Thyroid gland (tissue), 4 donors: ENCODE data around the gene S100A9. TPM values are rescaled to one million over a fixed set of nuclear protein-coding genes. Genes with fewer than 3 reads are reported as not detected.

ENCODE experiments used
- DNase-seq, 2 donors: peaks; one replicate each; pipeline ENCODE4 v3.0.0-alpha.2; 2019
- H3K27ac ChIP-seq, 3 donors: fragments of 200-600 bp; sonication (generic); 1 replicate in 2 of 3; 2 replicates in 1 of 3; pipeline ENCODE4 v1.5.1; 2016 to 2019; ENCODE audit warnings: mild to moderate bottlenecking in 1 of 3, moderate library complexity in 1 of 3
- H3K27me3 ChIP-seq: fragments of 200-600 bp; sonication (generic); one replicate; pipeline ENCODE4 v1.5.1; 2019
- H3K36me3 ChIP-seq, 2 donors: fragments of 200-600 bp; sonication (generic); one replicate each; pipeline ENCODE4 v1.5.1; 2016 to 2019
- H3K4me1 ChIP-seq, 2 donors: fragments of 200-600 bp; sonication (generic); one replicate each; pipeline ENCODE4 v1.5.1; 2017 to 2019
- H3K4me3 ChIP-seq, 3 donors: fragments of 200-600 bp; sonication (generic); replicated peaks in 1 of 3; 1 replicate in 2 of 3; 2 replicates in 1 of 3; pipeline ENCODE4 v1.5.1; 2016; ENCODE audit warnings: mild to moderate bottlenecking in 1 of 3
- H3K9me3 ChIP-seq: fragments of 200-600 bp; sonication (generic); one replicate; pipeline ENCODE4 v1.5.1; 2017
- CTCF ChIP-seq, 6 experiments: fragments of 200-600 bp in 3 of 6; fragments of 450-650 bp in 3 of 6; sonication (generic) in 3 of 6; IDR thresholded peaks; one replicate each; pipeline ENCODE4 v1.5.1; 2016 to 2019; ENCODE audit warnings: antibody characterized with exemption in 6 of 6, mild to moderate bottlenecking in 2 of 6, inconsistent platforms in 1 of 6, moderate library complexity in 1 of 6
- POLR2A ChIP-seq, 2 donors: fragments of 450-650 bp; IDR thresholded peaks; one replicate each; pipeline ENCODE4 v1.6.1; 2017; ENCODE audit warnings: antibody characterized with exemption in 2 of 2, mild to moderate bottlenecking in 2 of 2, moderate library complexity in 1 of 2
- WGBS, 2 donors: methylation state at CpG; one replicate each; pipeline ENCODE4 v1.1.5; 2017; 5-methylcytosine and 5-hydroxymethylcytosine counted together
- intact Hi-C: fragments of 100-400 bp; cut with DNase I; formaldehyde crosslinking; loops from one replicate; pipeline ENCODE4 v1.15.1; 2023
- total RNA-seq, 4 donors: library from RNA; depleted of rRNA; stranded (reverse); fragments of >200 nt; gene quantifications; one replicate each; pipeline ENCODE4 v1.2.3, GENCODE V29; 2016

Gene S100A9
- total RNA-seq, 4 donors from 2014 or later, result 36.2 to 285 (median 66.0) TPM

GRCh38 chr1:153362187-153362775 is 4.6 kb downstream of the S100A9 start:
- intact Hi-C loops, result no loop called here
- WGBS, 2 donors, result 80 to 98% methylated on average over 2 to 3 of the region's 3 CpGs
- no peaks in the 10 kb centered on the region for H3K27me3 ChIP-seq
- H3K9me3 ChIP-seq, result no peaks in the 10 kb centered on the region
- TF ChIP-seq CTCF (IDR thresholded peaks at IDR 0.05), result no peak
- no peak for TF ChIP-seq POLR2A (IDR thresholded peaks at IDR 0.05)
- DNase-seq, result no peak
- no peaks in the 10 kb centered on the region for H3K36me3 ChIP-seq
- H3K4me3 ChIP-seq, result no peak overlapping the region
- no peaks in the 10 kb centered on the region for H3K4me1 ChIP-seq
- no peak overlapping the region for H3K27ac ChIP-seq

- Histone ChIP-seq H3K9me3 (no peaks in the 10 kb centered on the region), H3K27ac (no peak overlapping the region), H3K4me1 (no peaks in the 10 kb centered on the region), H3K36me3 (no peaks in the 10 kb centered on the region), H3K4me3 (no peak overlapping the region), H3K27me3 (no peaks in the 10 kb centered on the region)
- WGBS, 2 donors, result 52 to 66% methylated on average over 3 of the region's 3 CpGs
- no peak for DNase-seq
- TF ChIP-seq CTCF (IDR thresholded peaks at IDR 0.05), result no peak
- no peak for TF ChIP-seq POLR2A (IDR thresholded peaks at IDR 0.05)
- intact Hi-C loops, result no loop called here
Measured at GRCh38 chr1:153363641-153364040, 6.0 kb downstream of the S100A9 start.

- no peak overlapping the region for H3K27ac ChIP-seq
- no peak overlapping the region for H3K4me3 ChIP-seq
- H3K36me3 ChIP-seq, result no peaks in the 10 kb centered on the region
- no peaks in the 10 kb centered on the region for H3K4me1 ChIP-seq
- no peaks in the 10 kb centered on the region for H3K9me3 ChIP-seq
- TF ChIP-seq POLR2A (IDR thresholded peaks at IDR 0.05) (no peak), CTCF (IDR thresholded peaks at IDR 0.05) (no peak)
- intact Hi-C loops, result no loop called here
- no peaks in the 10 kb centered on the region for H3K27me3 ChIP-seq
- no peak for DNase-seq
Measured at GRCh38 chr1:153364156-153364555, 6.5 kb downstream of the S100A9 start.

GRCh38 chr1:153364766-153365666 is 7.4 kb downstream of the S100A9 start:
- H3K4me1 ChIP-seq, result no peaks in the 10 kb centered on the region
- no peak for DNase-seq
- no peaks in the 10 kb centered on the region for H3K9me3 ChIP-seq
- intact Hi-C loops, result no loop called here
- TF ChIP-seq CTCF (IDR thresholded peaks at IDR 0.05), result no peak
- no peak for TF ChIP-seq POLR2A (IDR thresholded peaks at IDR 0.05)
- 72 to 78% methylated on average over 12 of the region's 12 CpGs for WGBS, 2 donors
- H3K27me3 ChIP-seq, result no peaks in the 10 kb centered on the region
- no peak overlapping the region for H3K27ac ChIP-seq
- H3K36me3 ChIP-seq, result no peaks in the 10 kb centered on the region
- H3K4me3 ChIP-seq, result no peak overlapping the region

GRCh38 chr1:153365696-153366095 is 8.0 kb downstream of the S100A9 start:
- 55 to 56% methylated on average over 8 of the region's 8 CpGs for WGBS, 2 donors
- no peak overlapping the region for H3K27ac ChIP-seq

More at GRCh38 chr1:153365696-153366095, 8.0 kb downstream of the S100A9 start:
- no peak for DNase-seq
- intact Hi-C loops, result no loop called here
- Histone ChIP-seq H3K27me3 (no peaks in the 10 kb centered on the region), H3K4me1 (no peaks in the 10 kb centered on the region), H3K9me3 (no peaks in the 10 kb centered on the region), H3K36me3 (no peaks in the 10 kb centered on the region), H3K4me3 (no peak overlapping the region)
- TF ChIP-seq CTCF (IDR thresholded peaks at IDR 0.05) (no peak), POLR2A (IDR thresholded peaks at IDR 0.05) (no peak)
